ENCODE measurements around the gene RTP3.

RTP3 gene

GRCh38 chr3:46468753-46469600 is 28.8 kb upstream of the RTP3 start:
- in situ Hi-C loops (cut with HindIII; ENCODE audit: low sequenced_read_pairs): no loop called here
- DNase-seq (ENCODE audit: low read depth): no peak
- no peak for TF ChIP-seq CTCF (IDR thresholded peaks at IDR 0.05; ENCODE audit: low read depth, low read length, missing control alignments)
- H3K4me3 ChIP-seq (ENCODE audit: low read depth, low read length): no peak overlapping the region

- no peak overlapping the region for H3K4me3 ChIP-seq (ENCODE audit: low read depth, low read length)
- DNase-seq (ENCODE audit: low read depth): no peak
- in situ Hi-C loops (cut with HindIII; ENCODE audit: low sequenced_read_pairs): no loop called here
- no peak for TF ChIP-seq CTCF (IDR thresholded peaks at IDR 0.05; ENCODE audit: low read depth, low read length, missing control alignments)
These were observed 28.0 kb upstream of the RTP3 start for GRCh38 chr3:46469680-46470357.

GRCh38 chr3:46470831-46471230 is 26.9 kb upstream of the RTP3 start:
- TF ChIP-seq CTCF (IDR thresholded peaks at IDR 0.05; ENCODE audit: low read depth, low read length, missing control alignments): no peak
- DNase-seq (ENCODE audit: low read depth): no peak
- in situ Hi-C loops (cut with HindIII; ENCODE audit: low sequenced_read_pairs): no loop called here
- H3K4me3 ChIP-seq (ENCODE audit: low read depth, low read length): no peak overlapping the region

- no peak for TF ChIP-seq CTCF (IDR thresholded peaks at IDR 0.05; ENCODE audit: low read depth, low read length, missing control alignments)
- in situ Hi-C loops (cut with HindIII; ENCODE audit: low sequenced_read_pairs): no loop called here
- H3K4me3 ChIP-seq (ENCODE audit: low read depth, low read length): no peak overlapping the region
- no peak for DNase-seq (ENCODE audit: low read depth)
These were observed 26.3 kb upstream of the RTP3 start for GRCh38 chr3:46471371-46471914.

- no peak overlapping the region for H3K4me3 ChIP-seq (ENCODE audit: low read depth, low read length)
- DNase-seq (ENCODE audit: low read depth): no peak
- in situ Hi-C loops (cut with HindIII; ENCODE audit: low sequenced_read_pairs): no loop called here
- no peak for TF ChIP-seq CTCF (IDR thresholded peaks at IDR 0.05; ENCODE audit: low read depth, low read length, missing control alignments)
These were observed 25.0 kb upstream of the RTP3 start for GRCh38 chr3:46472736-46473135.

- no peak for DNase-seq (ENCODE audit: low read depth)
- in situ Hi-C loops (cut with HindIII; ENCODE audit: low sequenced_read_pairs): no loop called here
- TF ChIP-seq CTCF (IDR thresholded peaks at IDR 0.05; ENCODE audit: low read depth, low read length, missing control alignments): no peak
- H3K4me3 ChIP-seq (ENCODE audit: low read depth, low read length): no peak overlapping the region
These were observed 20.6 kb upstream of the RTP3 start for GRCh38 chr3:46477145-46477544.

Data from astrocyte of the cerebellum (primary cell).